A549 treated with AZD9567 at 1 μM for 4 hours (cell line): ENCODE results near the gene HOXC6. TPM values are rescaled to one million over a fixed set of nuclear protein-coding genes. Genes with fewer than 3 reads are reported as not detected.

Source experiments
- total RNA-seq: library from RNA; stranded (reverse); fragments of 200-300 nt; extraction: Qiagen RNA extraction; gene quantifications from 5 replicates; pipeline ENCODE4 v1.2.3, GENCODE V29; 2022; ENCODE audit not compliant: insufficient read depth

Gene HOXC6
- total RNA-seq, result 3.5 to 6.6 TPM (median 3.8 TPM) in 5 replicates

DNA sequence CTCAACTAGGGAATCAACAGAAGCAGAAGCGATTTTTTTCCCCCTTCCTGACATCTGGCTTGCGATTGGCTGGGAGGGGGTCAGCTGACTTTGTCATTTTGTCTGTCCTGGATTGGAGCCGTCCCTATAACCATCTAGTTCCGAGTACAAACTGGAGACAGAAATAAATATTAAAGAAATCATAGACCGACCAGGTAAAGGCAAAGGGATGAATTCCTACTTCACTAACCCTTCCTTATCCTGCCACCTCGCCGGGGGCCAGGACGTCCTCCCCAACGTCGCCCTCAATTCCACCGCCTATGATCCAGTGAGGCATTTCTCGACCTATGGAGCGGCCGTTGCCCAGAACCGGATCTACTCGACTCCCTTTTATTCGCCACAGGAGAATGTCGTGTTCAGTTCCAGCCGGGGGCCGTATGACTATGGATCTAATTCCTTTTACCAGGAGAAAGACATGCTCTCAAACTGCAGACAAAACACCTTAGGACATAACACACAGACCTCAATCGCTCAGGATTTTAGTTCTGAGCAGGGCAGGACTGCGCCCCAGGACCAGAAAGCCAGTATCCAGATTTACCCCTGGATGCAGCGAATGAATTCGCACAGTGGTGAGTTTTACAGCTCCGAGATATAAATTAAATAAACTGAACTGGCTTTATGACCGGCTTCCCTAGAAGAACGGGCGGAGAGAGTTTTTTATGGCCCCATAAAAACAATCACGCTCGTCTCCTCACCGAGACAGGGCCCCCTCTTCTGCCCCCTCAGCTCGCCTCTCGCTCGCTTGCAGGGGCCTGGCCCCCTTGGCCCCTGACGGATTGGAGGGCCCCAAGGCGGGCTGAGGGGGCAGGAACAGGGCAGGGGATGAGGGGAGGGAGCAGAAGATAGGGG, at the start of gene HOXC6:
HOXC6 (plus strand) TSS at position 127 of the 888 bp plus-strand sequence; CDS start at position 209, 82 bp downstream.

DNA sequence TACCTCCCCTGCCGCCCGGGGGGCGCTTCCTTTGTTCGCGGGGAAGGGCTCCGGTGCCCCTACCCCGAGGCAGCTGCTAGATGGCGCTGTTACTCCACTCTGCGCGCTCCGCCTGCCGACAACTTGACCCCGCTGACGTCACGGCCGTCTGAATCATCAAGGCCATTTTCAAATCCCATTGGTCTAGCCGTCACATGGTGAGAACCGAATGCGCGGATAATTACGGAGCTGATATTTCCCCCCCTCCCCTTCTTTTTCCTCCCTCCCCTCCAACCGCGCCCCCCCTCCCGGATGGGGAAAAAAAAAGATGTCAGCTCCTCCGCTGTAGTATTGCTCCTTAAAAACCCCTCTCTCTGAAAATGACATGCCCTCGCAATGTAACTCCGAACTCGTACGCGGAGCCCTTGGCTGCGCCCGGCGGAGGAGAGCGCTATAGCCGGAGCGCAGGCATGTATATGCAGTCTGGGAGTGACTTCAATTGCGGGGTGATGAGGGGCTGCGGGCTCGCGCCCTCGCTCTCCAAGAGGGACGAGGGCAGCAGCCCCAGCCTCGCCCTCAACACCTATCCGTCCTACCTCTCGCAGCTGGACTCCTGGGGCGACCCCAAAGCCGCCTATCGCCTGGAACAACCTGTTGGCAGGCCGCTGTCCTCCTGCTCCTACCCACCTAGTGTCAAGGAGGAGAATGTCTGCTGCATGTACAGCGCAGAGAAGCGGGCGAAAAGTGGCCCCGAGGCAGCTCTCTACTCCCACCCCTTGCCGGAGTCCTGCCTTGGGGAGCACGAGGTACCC, 43.1 kb upstream of the HOXC6 start, which contains the start of gene HOXC10:
HOXC10 (plus strand) TSS at position 246 of the 791 bp plus-strand sequence; CDS start at position 360, 114 bp downstream.

DNA sequence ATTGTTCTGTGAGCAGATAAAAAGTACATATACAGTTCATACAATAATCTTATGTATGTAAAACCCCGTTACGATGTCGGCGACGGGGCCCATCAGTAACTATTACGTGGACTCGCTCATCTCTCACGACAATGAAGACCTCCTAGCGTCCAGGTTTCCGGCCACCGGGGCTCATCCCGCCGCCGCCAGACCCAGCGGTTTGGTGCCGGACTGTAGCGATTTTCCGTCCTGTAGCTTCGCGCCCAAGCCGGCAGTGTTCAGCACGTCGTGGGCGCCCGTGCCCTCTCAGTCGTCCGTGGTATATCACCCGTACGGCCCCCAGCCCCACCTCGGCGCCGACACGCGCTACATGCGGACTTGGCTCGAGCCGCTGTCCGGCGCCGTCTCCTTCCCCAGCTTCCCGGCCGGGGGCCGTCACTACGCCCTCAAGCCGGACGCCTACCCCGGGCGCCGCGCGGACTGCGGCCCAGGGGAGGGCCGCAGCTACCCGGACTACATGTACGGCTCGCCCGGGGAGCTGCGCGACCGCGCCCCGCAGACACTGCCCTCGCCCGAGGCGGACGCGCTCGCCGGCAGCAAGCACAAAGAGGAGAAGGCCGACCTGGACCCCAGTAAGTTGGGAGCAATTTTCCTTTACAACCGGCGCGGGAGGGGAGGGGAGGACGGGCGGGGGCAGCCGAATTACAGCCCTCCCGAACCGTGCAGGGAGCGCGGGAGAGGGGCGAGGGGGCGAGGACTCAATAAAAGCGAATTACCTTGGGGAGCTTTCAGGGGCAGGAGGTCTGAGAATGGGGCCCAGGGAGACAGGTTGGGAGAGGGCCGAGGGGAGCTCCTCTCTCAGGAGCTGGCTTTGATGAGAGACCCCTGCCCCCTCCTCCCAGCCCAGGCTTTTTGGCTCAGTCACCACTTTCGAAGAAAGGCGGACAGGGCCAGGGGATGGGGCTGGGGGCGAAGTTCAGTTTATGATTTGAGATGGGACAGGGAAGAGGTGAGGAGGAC, 27.8 kb upstream of the HOXC6 start, which contains the start of gene HOXC9:
HOXC9 (plus strand) TSS at position 46 of the 999 bp plus-strand sequence; CDS start at position 74, 28 bp downstream.

DNA sequence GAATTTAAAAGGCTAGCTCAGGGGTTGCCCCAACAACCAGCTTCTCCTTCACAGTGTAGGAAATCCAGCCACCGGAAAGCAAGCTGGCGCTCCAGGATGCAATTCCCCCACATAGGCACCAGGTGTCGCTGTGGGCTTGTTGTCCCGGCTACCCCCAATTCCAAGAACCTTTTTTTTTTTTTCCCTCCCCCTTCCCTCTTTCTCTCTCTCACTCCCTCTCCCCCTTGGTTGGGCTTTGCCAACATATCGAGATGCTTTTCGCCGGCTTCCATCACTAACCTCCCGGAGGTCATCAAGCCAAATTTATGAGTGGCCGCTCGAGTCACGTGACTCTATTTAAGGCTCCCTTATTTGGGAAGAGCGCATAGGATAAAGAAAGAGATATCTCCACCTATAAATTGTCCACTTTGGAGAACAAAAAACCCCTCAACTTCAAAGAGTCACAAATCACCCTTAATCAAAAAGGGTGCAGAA, 4.4 kb downstream of the HOXC6 start, which contains the start of gene HOXC5:
HOXC5 (plus strand) TSS at position 424 of the 474 bp plus-strand sequence. CDS start 73 bp downstream, outside the sequence.

DNA sequence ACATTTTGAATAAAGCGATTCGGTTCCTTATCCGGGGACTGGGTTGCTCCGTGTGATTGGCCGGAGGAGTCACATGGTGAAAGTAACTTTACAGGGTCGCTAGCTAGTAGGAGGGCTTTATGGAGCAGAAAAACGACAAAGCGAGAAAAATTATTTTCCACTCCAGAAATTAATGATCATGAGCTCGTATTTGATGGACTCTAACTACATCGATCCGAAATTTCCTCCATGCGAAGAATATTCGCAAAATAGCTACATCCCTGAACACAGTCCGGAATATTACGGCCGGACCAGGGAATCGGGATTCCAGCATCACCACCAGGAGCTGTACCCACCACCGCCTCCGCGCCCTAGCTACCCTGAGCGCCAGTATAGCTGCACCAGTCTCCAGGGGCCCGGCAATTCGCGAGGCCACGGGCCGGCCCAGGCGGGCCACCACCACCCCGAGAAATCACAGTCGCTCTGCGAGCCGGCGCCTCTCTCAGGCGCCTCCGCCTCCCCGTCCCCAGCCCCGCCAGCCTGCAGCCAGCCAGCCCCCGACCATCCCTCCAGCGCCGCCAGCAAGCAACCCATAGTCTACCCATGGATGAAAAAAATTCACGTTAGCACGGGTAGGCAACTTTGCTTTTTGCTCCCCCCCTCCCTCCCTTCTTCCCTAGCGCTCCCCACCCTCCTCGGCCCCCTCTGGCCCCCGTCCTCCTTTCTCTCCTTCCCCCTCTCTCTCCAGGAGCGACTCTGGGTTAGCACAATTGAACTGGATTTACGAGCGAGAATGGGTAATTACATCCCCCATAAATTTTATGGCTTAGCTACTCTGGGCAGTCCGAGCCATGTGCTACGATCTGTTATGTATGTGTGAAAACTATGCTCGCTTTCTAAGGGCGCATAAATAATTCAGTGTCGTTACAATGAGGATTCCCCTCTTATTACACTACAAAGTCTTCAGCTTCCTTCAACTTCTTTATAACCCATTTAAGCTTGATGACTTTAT, 25.8 kb downstream of the HOXC6 start, which contains the start of gene HOXC4:
HOXC4 (plus strand) TSS at position 85 of the 991 bp plus-strand sequence; CDS start at position 173, 88 bp downstream.

Other genes starting within 250 kb of the HOXC6 start
- gene HOXC13, start 89.6 kb upstream of the HOXC6 start, total RNA-seq, result 15.0 to 23.2 TPM (median 16.5 TPM) in 5 replicates
- not detected in 5 replicates for gene HOXC12, start 73.5 kb upstream of the HOXC6 start, total RNA-seq
- gene HOXC11, start 55.3 kb upstream of the HOXC6 start, total RNA-seq, result 0.42 to 0.59 TPM (median 0.45 TPM) in 4 of 5 replicates, not detected in the other
- gene HOTAIR, start 53.5 kb upstream of the HOXC6 start, total RNA-seq, result 0.14 to 0.20 TPM (median 0.19 TPM) in 3 of 5 replicates, not detected in the others
- gene HOXC10, start 43.3 kb upstream of the HOXC6 start, total RNA-seq, result 1.9 to 4.5 TPM (median 2.5 TPM) in 5 replicates
- gene HOXC9, start 28.3 kb upstream of the HOXC6 start, total RNA-seq, result 9.5 to 13.2 TPM (median 10.1 TPM) in 5 replicates
- 3.3 to 4.6 TPM (median 4.0 TPM) in 5 replicates for gene HOXC8, start 19.5 kb upstream of the HOXC6 start, total RNA-seq
- gene HOXC5, start 4.6 kb downstream of the HOXC6 start, total RNA-seq, result 0.29 to 0.58 TPM (median 0.43 TPM) in 4 of 5 replicates, not detected in the other
- 2.0 to 4.9 TPM (median 2.8 TPM) in 5 replicates for gene HOXC4, start 25.4 kb downstream of the HOXC6 start, total RNA-seq
- gene SMUG1, start 160.5 kb downstream of the HOXC6 start, total RNA-seq, result 26.7 to 33.7 TPM (median 31.2 TPM) in 5 replicates